H4 (cell line): ENCODE measurements around the gene RCOR1. TPM values are rescaled to one million over a fixed set of nuclear protein-coding genes. Genes with fewer than 3 reads are reported as not detected.

Experiments used
- DNase-seq: peaks from one replicate; pipeline ENCODE4 v3.0.0-alpha.2; 2015; ENCODE audit warnings: low spot score
- total RNA-seq: library from RNA; depleted of rRNA; stranded (reverse); fragments of >200 nt; shearing (Covaris generic); gene quantifications from 2 replicates; pipeline ENCODE4 v1.2.3, GENCODE V29; 2014; rRNA removed

Gene RCOR1
- total RNA-seq, 1 experiment from 2014 or later, result 32.9 TPM

DNA sequence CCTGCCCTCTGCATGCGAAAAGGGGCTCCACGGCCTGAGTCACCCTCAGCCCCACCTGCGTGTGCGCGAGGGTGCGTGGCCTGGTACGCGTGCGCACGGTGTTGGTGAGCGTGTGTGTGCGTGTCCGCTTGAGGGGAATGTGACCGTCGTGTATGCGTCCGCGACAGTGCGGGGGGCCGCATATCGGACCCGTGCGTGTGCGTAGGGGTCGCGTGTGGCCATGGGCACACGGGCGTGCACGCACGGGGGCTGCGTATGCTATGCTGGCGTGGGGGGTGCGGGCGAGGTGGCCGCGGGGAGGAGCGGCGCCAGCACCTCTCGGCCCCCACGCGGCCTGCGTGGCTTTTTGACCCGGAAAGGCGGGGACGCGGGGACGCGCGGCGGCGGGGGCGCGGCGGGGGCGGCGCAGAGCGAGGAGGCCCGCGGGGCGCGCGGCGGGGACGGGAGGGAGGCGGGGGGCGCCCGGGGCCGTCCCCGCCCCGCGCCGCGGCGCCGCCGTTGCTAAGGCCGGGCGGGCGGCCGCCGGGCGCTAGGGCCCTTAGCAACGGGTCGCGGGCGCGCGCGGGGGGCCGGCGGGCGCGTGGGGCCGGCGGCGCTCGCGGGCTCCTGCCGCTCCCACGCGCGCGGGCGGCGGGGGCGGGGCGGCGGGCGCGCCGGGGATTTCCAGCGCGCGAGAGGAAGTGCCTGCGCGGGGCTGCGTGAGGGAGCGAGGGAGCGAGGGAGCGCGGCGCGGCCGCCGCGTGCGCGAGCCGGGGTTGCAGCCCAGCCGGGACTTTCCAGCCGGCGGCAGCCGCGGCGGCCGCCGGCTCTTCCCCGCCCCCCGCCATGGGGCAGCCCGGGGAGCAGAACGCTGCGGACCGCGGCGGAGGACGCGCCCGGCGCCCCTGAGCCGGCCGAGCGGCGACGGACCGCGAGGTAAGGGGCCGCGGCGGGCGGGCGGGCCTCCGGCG, 184.6 kb downstream of the RCOR1 start, which contains the start of gene TRAF3:
Gene TRAF3, plus strand, starts transcription at position 689 of the 950 bp plus-strand sequence. CDS start 92,753 bp downstream, outside the sequence.
- no peak for DNase-seq

- DNase-seq, result no peak
Observed at GRCh38 chr14:102777711-102778337, 185.4 kb downstream of the RCOR1 start.

DNA sequence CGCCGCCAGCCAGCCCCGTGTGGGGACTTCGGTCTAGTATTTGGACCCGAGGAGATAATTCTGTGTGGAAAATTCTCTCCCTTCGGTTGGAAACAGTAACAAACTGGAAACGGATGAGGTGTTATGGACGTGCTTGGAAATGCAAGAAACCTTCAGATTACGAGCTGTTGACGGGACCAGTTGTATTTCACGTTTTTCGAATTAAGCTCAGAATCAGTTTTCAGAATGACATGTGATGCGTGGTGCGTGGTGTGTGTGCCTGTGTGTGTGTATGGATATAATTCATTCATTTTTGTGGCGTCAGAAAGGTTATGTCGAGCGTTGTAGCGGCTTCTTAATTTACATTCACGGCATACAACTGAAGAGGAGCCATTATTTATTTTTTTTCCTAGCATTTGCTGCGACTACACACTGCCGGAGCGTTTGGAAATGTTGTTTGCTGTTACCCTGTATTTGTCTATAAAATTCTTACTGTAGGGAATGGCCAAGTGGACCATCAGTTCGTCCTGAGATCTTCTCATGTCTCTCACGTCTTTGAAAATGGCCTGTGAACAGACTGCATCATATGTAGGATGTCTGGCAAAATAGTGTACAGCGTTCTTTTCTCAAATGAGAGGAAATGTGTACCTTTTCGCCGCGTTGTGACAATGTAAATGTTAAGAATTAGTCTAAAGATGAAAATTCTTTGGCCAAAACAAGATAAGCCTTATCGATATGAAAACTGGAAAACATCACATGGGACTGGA, 186.1 kb downstream of the RCOR1 start:
- no peak for DNase-seq

DNA sequence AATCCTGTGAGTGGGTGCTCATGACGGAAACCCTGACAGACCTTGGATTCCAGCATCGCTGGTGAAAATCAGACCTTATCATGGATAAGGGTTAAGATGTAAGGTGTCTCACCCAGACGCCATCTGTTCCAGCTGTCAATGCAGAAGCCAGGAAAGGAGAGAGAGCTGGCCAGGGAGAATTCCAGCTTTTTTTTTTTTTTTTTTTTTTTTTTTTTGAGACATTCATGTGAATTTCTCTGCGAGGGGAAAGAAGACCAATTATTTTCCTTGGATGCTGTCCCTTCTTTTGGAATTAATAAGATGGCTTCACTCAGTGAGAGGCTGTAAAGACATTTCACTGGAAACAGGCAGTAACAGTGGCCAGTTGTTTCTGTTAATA, 186.6 kb downstream of the RCOR1 start:
- DNase-seq, result no peak

DNA sequence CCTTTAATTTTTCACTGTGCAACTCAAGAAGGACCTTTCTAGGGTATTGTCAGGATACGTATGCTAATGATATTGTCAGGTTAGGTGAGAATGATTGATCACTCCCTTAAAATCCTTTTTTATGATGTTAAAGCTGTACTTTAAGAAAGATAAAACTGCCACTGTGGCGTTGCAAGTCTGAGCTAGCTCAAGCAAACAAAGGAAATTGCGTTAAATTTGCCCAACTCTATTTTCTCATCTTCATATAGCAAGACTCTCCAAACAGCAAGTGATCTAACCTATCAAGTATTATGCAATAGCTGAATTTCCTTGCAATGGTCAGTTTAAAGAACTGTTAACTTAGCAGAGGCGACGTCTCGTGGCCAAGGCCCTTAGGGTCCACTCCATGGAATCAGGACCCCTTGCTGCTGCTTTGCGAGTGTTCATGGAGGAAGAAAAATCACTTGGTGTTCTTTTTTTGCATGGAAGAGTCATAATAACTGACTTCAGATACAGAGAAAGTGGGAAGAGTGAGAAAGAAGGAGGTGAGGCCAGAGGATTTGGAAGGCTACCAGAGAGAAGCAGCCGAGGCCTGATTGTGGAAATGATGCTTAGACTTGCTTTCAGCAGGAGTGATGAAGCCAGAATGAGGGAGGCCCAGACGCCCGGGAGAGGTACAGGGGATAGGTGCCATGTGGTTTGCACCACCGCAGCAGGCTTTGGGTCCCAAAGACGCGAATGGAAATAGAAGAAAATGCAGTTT, 187.3 kb downstream of the RCOR1 start:
- no peak for DNase-seq

Other genes with a start within 250 kb of the RCOR1 start
- gene CINP, start 229.8 kb upstream of the RCOR1 start, total RNA-seq, result 24.4 and 51.8 TPM in 2 replicates
- 3.0 and 3.6 TPM in 2 replicates for gene TECPR2, start 229.7 kb upstream of the RCOR1 start, total RNA-seq
- 4.4 and 8.7 TPM in 2 replicates for gene ANKRD9, start 82.9 kb upstream of the RCOR1 start, total RNA-seq
- gene TRAF3, start 184.8 kb downstream of the RCOR1 start, total RNA-seq, result 15.2 and 16.4 TPM in 2 replicates